OCI-LY7 (cell line): ENCODE measurements around the gene IFNGR2.

Source experiments
- CTCF ChIP-seq: fragments of 200-600 bp; sonication (generic); conservative IDR thresholded peaks from 2 replicates; pipeline ENCODE4 v1.5.1; 2014; ENCODE audit warnings: mild to moderate bottlenecking, antibody characterized with exemption, low read length, moderate library complexity, mixed read lengths
- EZH2phosphoT487 ChIP-seq: fragments of 200-600 bp; sonication (generic); IDR thresholded peaks from 2 replicates; pipeline ENCODE4 v1.6.1; 2018; ENCODE audit warnings: low read depth, borderline replicate concordance, mild to moderate bottlenecking, mixed run types, antibody characterized with exemption, low read length, moderate library complexity, mixed read lengths

GRCh38 chr21:33373451-33373850 lies 29.8 kb upstream of the IFNGR2 start:
- TF ChIP-seq CTCF (no peak), EZH2phosphoT487 (no peak)
